Keratinocyte (primary cell): ENCODE data around the gene ATP8A2. TPM values are rescaled to one million over a fixed set of nuclear protein-coding genes. Genes with fewer than 3 reads are reported as not detected.

Experiments
- DNase-seq: peaks from one replicate; pipeline ENCODE4 v3.0.0-alpha.2; 2011; ENCODE audit warnings: low read depth, missing footprints, low spot score
- FAIRE-seq: peaks from 2 replicates; lab custom pipeline; 2011; peaks lifted over from hg19 to GRCh38; lab: Jason Lieb, UNC
- H2AFZ ChIP-seq: 2 replicates; pipeline ENCODE4 v1.6.0; 2012; ENCODE audit warnings: low read length, control low read depth, inconsistent platforms; ENCODE audit not compliant: control insufficient read depth
- H3K27ac ChIP-seq: 2 replicates; pipeline ENCODE4 v1.5.1; 2011; ENCODE audit warnings: low read length; ENCODE audit not compliant: control insufficient read depth, insufficient read depth
- H3K27me3 ChIP-seq: 3 replicates; pipeline ENCODE4 v1.6.0; 2011; ENCODE audit warnings: low read length; ENCODE audit not compliant: control insufficient read depth, insufficient read depth; ENCODE audit errors: extremely low read depth
- H3K36me3 ChIP-seq, 2 experiments: 2 replicates in 1 of 2; 3 replicates in 1 of 2; pipeline ENCODE4 v1.5.1; 2011; ENCODE audit warnings: low read length in 2 of 2, mild to moderate bottlenecking in 1 of 2; ENCODE audit not compliant: control insufficient read depth in 2 of 2, insufficient read depth in 2 of 2; ENCODE audit errors: extremely low read depth in 1 of 2
- H3K4me1 ChIP-seq: 3 replicates; pipeline ENCODE4 v1.5.1; 2011; ENCODE audit warnings: low read length; ENCODE audit not compliant: control insufficient read depth, insufficient read depth; ENCODE audit errors: extremely low read depth
- H3K4me2 ChIP-seq: 3 replicates; pipeline ENCODE4 v1.6.0; 2011; ENCODE audit warnings: low read depth, low read length; ENCODE audit not compliant: control insufficient read depth, insufficient read depth; ENCODE audit errors: extremely low read depth
- H3K4me3 ChIP-seq, 3 experiments: fragments of 200-600 bp in 1 of 3; sonication (generic) in 1 of 3; 2 replicates in 2 of 3; 3 replicates in 1 of 3; pipeline ENCODE4 v1.5.1; 2011 to 2016; ENCODE audit warnings: low read length in 3 of 3, mild to moderate bottlenecking in 3 of 3, control low read depth in 2 of 3, inconsistent platforms in 1 of 3, low read depth in 1 of 3, mixed read lengths in 1 of 3, mixed run types in 1 of 3, moderate library complexity in 1 of 3; ENCODE audit not compliant: control insufficient read depth in 2 of 3, insufficient read depth in 2 of 3; ENCODE audit errors: extremely low read depth in 1 of 3
- H3K79me2 ChIP-seq: 2 replicates; pipeline ENCODE4 v1.6.0; 2012; ENCODE audit warnings: low read length; ENCODE audit not compliant: control insufficient read depth, insufficient read depth
- H3K9ac ChIP-seq: 3 replicates; pipeline ENCODE4 v1.6.0; 2011; ENCODE audit warnings: low read length; ENCODE audit not compliant: control insufficient read depth, insufficient read depth; ENCODE audit errors: extremely low read depth
- H3K9me1 ChIP-seq: 3 replicates; pipeline ENCODE4 v1.6.0; 2011; ENCODE audit warnings: low read length; ENCODE audit not compliant: control insufficient read depth, insufficient read depth; ENCODE audit errors: extremely low read depth
- H3K9me3 ChIP-seq: 2 replicates; pipeline ENCODE4 v1.5.1; 2012; ENCODE audit warnings: low read depth, low read length; ENCODE audit not compliant: control insufficient read depth
- H4K20me1 ChIP-seq: 3 replicates; pipeline ENCODE4 v1.6.0; 2011; ENCODE audit warnings: low read length; ENCODE audit not compliant: control insufficient read depth, insufficient read depth; ENCODE audit errors: extremely low read depth
- CTCF ChIP-seq, 3 experiments: IDR thresholded peaks in 1 of 3; conservative IDR thresholded peaks in 1 of 3; optimal IDR thresholded peaks in 1 of 3; 2 replicates in 2 of 3; 3 replicates in 1 of 3; pipeline versions ENCODE3 to v1.5.1; 2011; ENCODE audit warnings: low read length in 3 of 3, mild to moderate bottlenecking in 3 of 3, moderate library complexity in 2 of 3, control low read depth in 1 of 3, inconsistent platforms in 1 of 3; ENCODE audit not compliant: insufficient read depth in 2 of 3; ENCODE audit errors: extremely low read depth in 1 of 3
- EZH2 ChIP-seq: IDR thresholded peaks from one replicate; pipeline ENCODE4 v1.6.1; 2012; ENCODE audit warnings: inconsistent platforms, mild to moderate bottlenecking, low read length, moderate library complexity
- dilution Hi-C: fragments of 300-500 bp; cut with MboI; formaldehyde crosslinking; loops from one replicate; pipeline ENCODE4 v1.7.0; 2020; ENCODE audit warnings: low sequenced_read_pairs; ENCODE audit not compliant: extremely low pct_ligation_motif_present
- polyA plus RNA-seq, 5 experiments: library from polyadenylated mRNA; depleted of rRNA in 3 of 5; stranded (reverse) in 3 of 5; stranded (forward) in 1 of 5; unstranded in 1 of 5; fragments of >200 nt; gene quantifications; 1 replicate in 1 of 5; 2 replicates in 3 of 5; 3 replicates in 1 of 5; pipeline versions ENCODE4 v1.2.1 to v1.2.3, GENCODE V29; 2011 to 2012; ENCODE audit warnings: missing spikeins in 2 of 5, low read depth in 1 of 5, low replicate concordance in 1 of 5

Gene ATP8A2
- polyA plus RNA-seq, 1 donor (not counting 4 experiments of a cell fraction or from before 2014, with no cell fraction given), result 0.16 TPM

- Histone ChIP-seq H3K9me1 (no peaks in the 10 kb centered on the region), H3K4me3 (no peak overlapping the region), H2AFZ (no peak overlapping the region), H3K4me2 (no peak overlapping the region), H3K9ac (no peak overlapping the region), H3K79me2 (no peaks in the 10 kb centered on the region), H3K27ac (no peak overlapping the region), H3K36me3 (no peaks in the 10 kb centered on the region), H3K27me3 (peaks cover 3% of the 10 kb centered on the region), H3K4me1 (no peaks in the 10 kb centered on the region), H4K20me1 (no peaks in the 10 kb centered on the region), H3K9me3 (no peaks in the 10 kb centered on the region)
- FAIRE-seq, result no peak
- TF ChIP-seq CTCF (optimal IDR thresholded peaks at IDR 0.05 in 1 of 3, IDR thresholded peaks at IDR 0.05 in 1 of 3, conservative IDR thresholded peaks at IDR 0.05 in 1 of 3; ENCODE audit: extremely low read depth in 1 of 3, insufficient read depth in 2 of 3, low read length in 3 of 3) (no peak), EZH2 (no peak)
- DNase-seq, result no peak
- dilution Hi-C loops, result no loop called here
Measured at GRCh38 chr13:25604106-25604505, 232.3 kb downstream of the ATP8A2 start.

GRCh38 chr13:25607096-25607495, 235.3 kb downstream of the ATP8A2 start:
- no peaks in the 10 kb centered on the region for H3K36me3 ChIP-seq
- dilution Hi-C loops, result no loop called here
- H3K4me2 ChIP-seq, result no peak overlapping the region
- no peak for DNase-seq
- FAIRE-seq, result no peak
- H3K9me3 ChIP-seq, result no peaks in the 10 kb centered on the region
- H3K79me2 ChIP-seq, result no peaks in the 10 kb centered on the region
- no peak overlapping the region for H2AFZ ChIP-seq
- no peaks in the 10 kb centered on the region for H4K20me1 ChIP-seq
- TF ChIP-seq CTCF (optimal IDR thresholded peaks at IDR 0.05 in 1 of 3, IDR thresholded peaks at IDR 0.05 in 1 of 3, conservative IDR thresholded peaks at IDR 0.05 in 1 of 3; ENCODE audit: extremely low read depth in 1 of 3, insufficient read depth in 2 of 3, low read length in 3 of 3) (no peak), EZH2 (no peak)
- peaks cover 3% of the 10 kb centered on the region for H3K27me3 ChIP-seq
- H3K9me1 ChIP-seq, result no peaks in the 10 kb centered on the region
- no peaks in the 10 kb centered on the region for H3K4me1 ChIP-seq
- H3K9ac ChIP-seq, result no peak overlapping the region
- H3K27ac ChIP-seq, result no peak overlapping the region
- H3K4me3 ChIP-seq, result no peak overlapping the region
